ENCODE measurements around the gene LRR1.

LRR1 gene

GRCh38 chr14:49622022-49622607 is 23.4 kb downstream of the LRR1 start:
- peak overlapping the region; percentile 85 for H3K4me2 ChIP-seq (ENCODE audit: insufficient read depth, low read length, poor library complexity, severe bottlenecking)
- no peak overlapping the region for H3K27ac ChIP-seq (replicated peaks; ENCODE audit: low read length)
- H4K91ac ChIP-seq (ENCODE audit: low read depth, low read length, poor library complexity), result no peak overlapping the region
- no peak overlapping the region for H2BK5ac ChIP-seq (ENCODE audit: low read length)
- H3K4ac ChIP-seq (ENCODE audit: low read length), result no peak overlapping the region
- DNase-seq (ENCODE audit: low spot score), result no peak
- H4K8ac ChIP-seq (ENCODE audit: low read depth, low read length), result no peak overlapping the region
- H2AFZ ChIP-seq (ENCODE audit: low read length), result no peak overlapping the region
- H2BK15ac ChIP-seq (ENCODE audit: low read length), result no peak overlapping the region
- H3K9ac ChIP-seq (ENCODE audit: low read depth, low read length, poor library complexity), result no peak overlapping the region
- H2BK120ac ChIP-seq (ENCODE audit: low read depth, low read length), result no peak overlapping the region
- no peak overlapping the region for H3K23ac ChIP-seq (ENCODE audit: low read depth, low read length, poor library complexity)
- H2BK12ac ChIP-seq (ENCODE audit: low read length), result no peak overlapping the region
- peaks cover 4% of the 10 kb centered on the region for H3K79me1 ChIP-seq (ENCODE audit: low read depth, low read length)
- H3K18ac ChIP-seq (ENCODE audit: low read length), result no peak overlapping the region
- no peak overlapping the region for H2AK5ac ChIP-seq (ENCODE audit: low read depth, low read length)
- no peaks in the 10 kb centered on the region for H3K27me3 ChIP-seq (ENCODE audit: control insufficient read depth in 3 of 3, insufficient read depth in 3 of 3, low read depth in 1 of 3, low read length in 3 of 3)
- no CpG with 5 or more reads among the region's 3 CpGs for WGBS, 2 donors (ENCODE audit: extremely low coverage in 2 of 2, insufficient read length in 2 of 2, insufficient replicate concordance in 1 of 2)
- H3K36me3 ChIP-seq (replicated peaks in 1 of 2; ENCODE audit: control insufficient read depth in 2 of 2, insufficient read depth in 2 of 2, low read length in 2 of 2), result peaks cover 8 to 77% of the 10 kb centered on the region in 2 donors
- no peaks in the 10 kb centered on the region for H3K9me3 ChIP-seq (replicated peaks in 1 of 2; ENCODE audit: control insufficient read depth in 2 of 2, insufficient read depth in 1 of 2, low read depth in 1 of 2, low read length in 2 of 2)
- peak overlapping the region in 1 of 2 donors; percentile 76 for H3K4me3 ChIP-seq (ENCODE audit: low read length in 2 of 2)
- H3K4me1 ChIP-seq (ENCODE audit: control insufficient read depth in 2 of 2, insufficient read depth in 1 of 2, low read depth in 1 of 2, low read length in 2 of 2), result peaks cover 2 to 15% of the 10 kb centered on the region in 2 donors
- H3K14ac ChIP-seq (ENCODE audit: low read length), result no peak overlapping the region

- H3K18ac ChIP-seq (ENCODE audit: low read length), result no peak overlapping the region
- H2AK5ac ChIP-seq (ENCODE audit: low read depth, low read length), result no peak overlapping the region
- no peak overlapping the region for H3K4ac ChIP-seq (ENCODE audit: low read length)
- H4K91ac ChIP-seq (ENCODE audit: low read depth, low read length, poor library complexity), result no peak overlapping the region
- H3K4me1 ChIP-seq (ENCODE audit: control insufficient read depth in 2 of 2, insufficient read depth in 1 of 2, low read depth in 1 of 2, low read length in 2 of 2), result peaks cover 2 to 15% of the 10 kb centered on the region in 2 donors
- H3K27me3 ChIP-seq (ENCODE audit: control insufficient read depth in 3 of 3, insufficient read depth in 3 of 3, low read depth in 1 of 3, low read length in 3 of 3), result no peaks in the 10 kb centered on the region
- no peak overlapping the region for H3K14ac ChIP-seq (ENCODE audit: low read length)
- H3K4me2 ChIP-seq (ENCODE audit: insufficient read depth, low read length, poor library complexity, severe bottlenecking), result no peak overlapping the region
- no peak overlapping the region for H4K8ac ChIP-seq (ENCODE audit: low read depth, low read length)
- H3K9me3 ChIP-seq (replicated peaks in 1 of 2; ENCODE audit: control insufficient read depth in 2 of 2, insufficient read depth in 1 of 2, low read depth in 1 of 2, low read length in 2 of 2), result no peaks in the 10 kb centered on the region
- no peak overlapping the region for H2AFZ ChIP-seq (ENCODE audit: low read length)
- H3K4me3 ChIP-seq (ENCODE audit: low read length in 2 of 2), result no peak overlapping the region
- no peak overlapping the region for H3K23ac ChIP-seq (ENCODE audit: low read depth, low read length, poor library complexity)
- peaks cover 4% of the 10 kb centered on the region for H3K79me1 ChIP-seq (ENCODE audit: low read depth, low read length)
- H2BK120ac ChIP-seq (ENCODE audit: low read depth, low read length), result no peak overlapping the region
- no CpG with 5 or more reads among the region's 3 CpGs for WGBS, 2 donors (ENCODE audit: extremely low coverage in 2 of 2, insufficient read length in 2 of 2, insufficient replicate concordance in 1 of 2)
- no peak overlapping the region for H2BK15ac ChIP-seq (ENCODE audit: low read length)
- H2BK5ac ChIP-seq (ENCODE audit: low read length), result no peak overlapping the region
- H3K27ac ChIP-seq (replicated peaks; ENCODE audit: low read length), result no peak overlapping the region
- H3K36me3 ChIP-seq (replicated peaks in 1 of 2; ENCODE audit: control insufficient read depth in 2 of 2, insufficient read depth in 2 of 2, low read length in 2 of 2), result peaks cover 4 to 77% of the 10 kb centered on the region in 2 donors
- H2BK12ac ChIP-seq (ENCODE audit: low read length), result no peak overlapping the region
- no peak for DNase-seq (ENCODE audit: low spot score)
- no peak overlapping the region for H3K9ac ChIP-seq (ENCODE audit: low read depth, low read length, poor library complexity)
These were observed 24.6 kb downstream of the LRR1 start for GRCh38 chr14:49623387-49623786.

- peaks cover 2 to 13% of the 10 kb centered on the region in 2 donors for H3K4me1 ChIP-seq (ENCODE audit: control insufficient read depth in 2 of 2, insufficient read depth in 1 of 2, low read depth in 1 of 2, low read length in 2 of 2)
- H3K18ac ChIP-seq (ENCODE audit: low read length), result no peak overlapping the region
- no peak overlapping the region for H2BK15ac ChIP-seq (ENCODE audit: low read length)
- no peaks in the 10 kb centered on the region for H3K27me3 ChIP-seq (ENCODE audit: control insufficient read depth in 3 of 3, insufficient read depth in 3 of 3, low read depth in 1 of 3, low read length in 3 of 3)
- WGBS, 2 donors (ENCODE audit: extremely low coverage in 2 of 2, insufficient read length in 2 of 2, insufficient replicate concordance in 1 of 2), result no CpG with 5 or more reads among the region's 6 CpGs
- no peak overlapping the region for H3K4me3 ChIP-seq (ENCODE audit: low read length in 2 of 2)
- H2BK12ac ChIP-seq (ENCODE audit: low read length), result no peak overlapping the region
- H3K36me3 ChIP-seq (replicated peaks in 1 of 2; ENCODE audit: control insufficient read depth in 2 of 2, insufficient read depth in 2 of 2, low read length in 2 of 2), result peaks cover 3 to 75% of the 10 kb centered on the region in 2 donors
- H3K4ac ChIP-seq (ENCODE audit: low read length), result no peak overlapping the region
- H2AFZ ChIP-seq (ENCODE audit: low read length), result no peak overlapping the region
- H2BK120ac ChIP-seq (ENCODE audit: low read depth, low read length), result no peak overlapping the region
- no peak overlapping the region for H2BK5ac ChIP-seq (ENCODE audit: low read length)
- no peak overlapping the region for H3K9ac ChIP-seq (ENCODE audit: low read depth, low read length, poor library complexity)
- no peak overlapping the region for H3K4me2 ChIP-seq (ENCODE audit: insufficient read depth, low read length, poor library complexity, severe bottlenecking)
- H3K23ac ChIP-seq (ENCODE audit: low read depth, low read length, poor library complexity), result no peak overlapping the region
- no peak overlapping the region for H3K14ac ChIP-seq (ENCODE audit: low read length)
- DNase-seq (ENCODE audit: low spot score), result no peak
- H3K9me3 ChIP-seq (replicated peaks in 1 of 2; ENCODE audit: control insufficient read depth in 2 of 2, insufficient read depth in 1 of 2, low read depth in 1 of 2, low read length in 2 of 2), result no peaks in the 10 kb centered on the region
- H4K8ac ChIP-seq (ENCODE audit: low read depth, low read length), result no peak overlapping the region
- H3K27ac ChIP-seq (replicated peaks; ENCODE audit: low read length), result no peak overlapping the region
- no peak overlapping the region for H2AK5ac ChIP-seq (ENCODE audit: low read depth, low read length)
- H3K79me1 ChIP-seq (ENCODE audit: low read depth, low read length), result peaks cover 4% of the 10 kb centered on the region
- H4K91ac ChIP-seq (ENCODE audit: low read depth, low read length, poor library complexity), result no peak overlapping the region
These were observed 25.4 kb downstream of the LRR1 start for GRCh38 chr14:49623941-49624839.
